ENCODE results near the gene PRDM15. TPM values are rescaled to one million over a fixed set of nuclear protein-coding genes. Genes with fewer than 3 reads are reported as not detected.

PRDM15 gene
- total and polyA plus RNA-seq, 4 donors: 1.2 to 5.7 (median 2.1) TPM

DNA sequence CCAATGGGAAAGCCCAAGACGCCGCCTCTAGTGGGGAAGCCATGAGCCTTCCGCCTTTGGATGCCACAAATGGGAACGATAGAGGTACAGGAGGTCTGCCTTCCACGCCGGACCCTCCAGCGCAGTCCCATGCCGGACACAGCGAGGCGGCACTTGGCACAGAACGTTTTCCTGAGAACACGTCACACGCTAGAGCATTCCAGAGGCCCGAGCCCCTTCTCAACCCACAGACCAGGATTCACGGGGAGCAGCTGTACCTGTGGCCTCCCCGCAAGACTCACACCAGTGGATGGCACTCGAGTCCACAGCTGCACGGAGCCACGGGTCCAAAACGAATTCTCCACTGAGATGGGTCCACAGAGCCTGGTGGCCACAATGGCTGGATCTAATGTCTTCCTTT lies 80.8 kb downstream of the PRDM15 start:
- H3K36me3 ChIP-seq (ENCODE audit: control insufficient read depth in 4 of 4, insufficient read depth in 3 of 4, low read depth in 1 of 4, low read length in 3 of 4): peaks cover 0 to 16% (median 5%) of the 10 kb centered on the region in 4 donors
- TF ChIP-seq, protein P1, sequence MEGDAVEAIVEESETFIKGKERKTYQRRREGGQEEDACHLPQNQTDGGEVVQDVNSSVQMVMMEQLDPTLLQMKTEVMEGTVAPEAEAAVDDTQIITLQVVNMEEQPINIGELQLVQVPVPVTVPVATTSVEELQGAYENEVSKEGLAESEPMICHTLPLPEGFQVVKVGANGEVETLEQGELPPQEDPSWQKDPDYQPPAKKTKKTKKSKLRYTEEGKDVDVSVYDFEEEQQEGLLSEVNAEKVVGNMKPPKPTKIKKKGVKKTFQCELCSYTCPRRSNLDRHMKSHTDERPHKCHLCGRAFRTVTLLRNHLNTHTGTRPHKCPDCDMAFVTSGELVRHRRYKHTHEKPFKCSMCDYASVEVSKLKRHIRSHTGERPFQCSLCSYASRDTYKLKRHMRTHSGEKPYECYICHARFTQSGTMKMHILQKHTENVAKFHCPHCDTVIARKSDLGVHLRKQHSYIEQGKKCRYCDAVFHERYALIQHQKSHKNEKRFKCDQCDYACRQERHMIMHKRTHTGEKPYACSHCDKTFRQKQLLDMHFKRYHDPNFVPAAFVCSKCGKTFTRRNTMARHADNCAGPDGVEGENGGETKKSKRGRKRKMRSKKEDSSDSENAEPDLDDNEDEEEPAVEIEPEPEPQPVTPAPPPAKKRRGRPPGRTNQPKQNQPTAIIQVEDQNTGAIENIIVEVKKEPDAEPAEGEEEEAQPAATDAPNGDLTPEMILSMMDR (IDR thresholded peaks at IDR 0.05; ENCODE audit: low read depth, low read length, missing input control): no peak
- TF ChIP-seq, protein P2, sequence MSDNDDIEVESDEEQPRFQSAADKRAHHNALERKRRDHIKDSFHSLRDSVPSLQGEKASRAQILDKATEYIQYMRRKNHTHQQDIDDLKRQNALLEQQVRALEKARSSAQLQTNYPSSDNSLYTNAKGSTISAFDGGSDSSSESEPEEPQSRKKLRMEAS (IDR thresholded peaks at IDR 0.05): no peak
- TF ChIP-seq TAF1 (conservative IDR thresholded peaks at IDR 0.05) (no peak), SP1 (IDR thresholded peaks at IDR 0.05) (no peak), NR2F2 (IDR thresholded peaks at IDR 0.05) (no peak), FOXA1 (IDR thresholded peaks at IDR 0.05) (no peak), RXRA (IDR thresholded peaks at IDR 0.05) (no peak), GABPA (IDR thresholded peaks at IDR 0.05 in 1 of 2, conservative IDR thresholded peaks at IDR 0.05 in 1 of 2) (no peak), JUND (IDR thresholded peaks at IDR 0.05) (no peak), RAD21 (IDR thresholded peaks at IDR 0.05) (no peak), HNF4A (conservative IDR thresholded peaks at IDR 0.05) (no peak), HNF4G (IDR thresholded peaks at IDR 0.05) (no peak), FOXA2 (IDR thresholded peaks at IDR 0.05) (no peak), YY1 (IDR thresholded peaks at IDR 0.05) (no peak), EGR1 (IDR thresholded peaks at IDR 0.05; ENCODE audit: low read depth in 2 of 2) (no peak)
- TF ChIP-seq, protein P3, sequence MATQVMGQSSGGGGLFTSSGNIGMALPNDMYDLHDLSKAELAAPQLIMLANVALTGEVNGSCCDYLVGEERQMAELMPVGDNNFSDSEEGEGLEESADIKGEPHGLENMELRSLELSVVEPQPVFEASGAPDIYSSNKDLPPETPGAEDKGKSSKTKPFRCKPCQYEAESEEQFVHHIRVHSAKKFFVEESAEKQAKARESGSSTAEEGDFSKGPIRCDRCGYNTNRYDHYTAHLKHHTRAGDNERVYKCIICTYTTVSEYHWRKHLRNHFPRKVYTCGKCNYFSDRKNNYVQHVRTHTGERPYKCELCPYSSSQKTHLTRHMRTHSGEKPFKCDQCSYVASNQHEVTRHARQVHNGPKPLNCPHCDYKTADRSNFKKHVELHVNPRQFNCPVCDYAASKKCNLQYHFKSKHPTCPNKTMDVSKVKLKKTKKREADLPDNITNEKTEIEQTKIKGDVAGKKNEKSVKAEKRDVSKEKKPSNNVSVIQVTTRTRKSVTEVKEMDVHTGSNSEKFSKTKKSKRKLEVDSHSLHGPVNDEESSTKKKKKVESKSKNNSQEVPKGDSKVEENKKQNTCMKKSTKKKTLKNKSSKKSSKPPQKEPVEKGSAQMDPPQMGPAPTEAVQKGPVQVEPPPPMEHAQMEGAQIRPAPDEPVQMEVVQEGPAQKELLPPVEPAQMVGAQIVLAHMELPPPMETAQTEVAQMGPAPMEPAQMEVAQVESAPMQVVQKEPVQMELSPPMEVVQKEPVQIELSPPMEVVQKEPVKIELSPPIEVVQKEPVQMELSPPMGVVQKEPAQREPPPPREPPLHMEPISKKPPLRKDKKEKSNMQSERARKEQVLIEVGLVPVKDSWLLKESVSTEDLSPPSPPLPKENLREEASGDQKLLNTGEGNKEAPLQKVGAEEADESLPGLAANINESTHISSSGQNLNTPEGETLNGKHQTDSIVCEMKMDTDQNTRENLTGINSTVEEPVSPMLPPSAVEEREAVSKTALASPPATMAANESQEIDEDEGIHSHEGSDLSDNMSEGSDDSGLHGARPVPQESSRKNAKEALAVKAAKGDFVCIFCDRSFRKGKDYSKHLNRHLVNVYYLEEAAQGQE (IDR thresholded peaks at IDR 0.05): no peak
- TF ChIP-seq, protein P4, sequence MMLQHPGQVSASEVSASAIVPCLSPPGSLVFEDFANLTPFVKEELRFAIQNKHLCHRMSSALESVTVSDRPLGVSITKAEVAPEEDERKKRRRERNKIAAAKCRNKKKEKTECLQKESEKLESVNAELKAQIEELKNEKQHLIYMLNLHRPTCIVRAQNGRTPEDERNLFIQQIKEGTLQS (IDR thresholded peaks at IDR 0.05): no peak
- TF ChIP-seq, protein P5, sequence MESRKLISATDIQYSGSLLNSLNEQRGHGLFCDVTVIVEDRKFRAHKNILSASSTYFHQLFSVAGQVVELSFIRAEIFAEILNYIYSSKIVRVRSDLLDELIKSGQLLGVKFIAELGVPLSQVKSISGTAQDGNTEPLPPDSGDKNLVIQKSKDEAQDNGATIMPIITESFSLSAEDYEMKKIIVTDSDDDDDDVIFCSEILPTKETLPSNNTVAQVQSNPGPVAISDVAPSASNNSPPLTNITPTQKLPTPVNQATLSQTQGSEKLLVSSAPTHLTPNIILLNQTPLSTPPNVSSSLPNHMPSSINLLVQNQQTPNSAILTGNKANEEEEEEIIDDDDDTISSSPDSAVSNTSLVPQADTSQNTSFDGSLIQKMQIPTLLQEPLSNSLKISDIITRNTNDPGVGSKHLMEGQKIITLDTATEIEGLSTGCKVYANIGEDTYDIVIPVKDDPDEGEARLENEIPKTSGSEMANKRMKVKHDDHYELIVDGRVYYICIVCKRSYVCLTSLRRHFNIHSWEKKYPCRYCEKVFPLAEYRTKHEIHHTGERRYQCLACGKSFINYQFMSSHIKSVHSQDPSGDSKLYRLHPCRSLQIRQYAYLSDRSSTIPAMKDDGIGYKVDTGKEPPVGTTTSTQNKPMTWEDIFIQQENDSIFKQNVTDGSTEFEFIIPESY (IDR thresholded peaks at IDR 0.05): no peak
- H3K4me1 ChIP-seq (ENCODE audit: control insufficient read depth in 4 of 4, insufficient read depth in 4 of 4, low read length in 3 of 4): no peaks in the 10 kb centered on the region
- H3K27me3 ChIP-seq (ENCODE audit: control insufficient read depth in 4 of 4, insufficient read depth in 4 of 4, low read length in 3 of 4): no peaks in the 10 kb centered on the region
- no peaks in the 10 kb centered on the region for H3K9me3 ChIP-seq (ENCODE audit: control insufficient read depth in 4 of 4, low read length in 3 of 4)
- H3K9ac ChIP-seq (ENCODE audit: low read depth in 1 of 2, low read length in 2 of 2): no peak overlapping the region
- WGBS: 95% methylated on average over 20 of the region's 20 CpGs
- no peak overlapping the region for H3K4me3 ChIP-seq (ENCODE audit: low read depth in 1 of 3, low read length in 3 of 3)
- DNase-seq (ENCODE audit: low spot score): no peak
- no peak overlapping the region for H3K27ac ChIP-seq (ENCODE audit: low read depth in 1 of 2, low read length in 2 of 2)

All from liver (tissue), 9 donors.